ENCODE measurements around the gene CRBN. TPM values are rescaled to one million over a fixed set of nuclear protein-coding genes. Genes with fewer than 3 reads are reported as not detected.

Gene CRBN
- total and polyA plus RNA-seq, 9 of the 15 experiments (the other 6 are each of a cell fraction or from before 2014, with no cell fraction given): 40.8 to 331 (median 57.4) TPM

- TF ChIP-seq, protein P1, sequence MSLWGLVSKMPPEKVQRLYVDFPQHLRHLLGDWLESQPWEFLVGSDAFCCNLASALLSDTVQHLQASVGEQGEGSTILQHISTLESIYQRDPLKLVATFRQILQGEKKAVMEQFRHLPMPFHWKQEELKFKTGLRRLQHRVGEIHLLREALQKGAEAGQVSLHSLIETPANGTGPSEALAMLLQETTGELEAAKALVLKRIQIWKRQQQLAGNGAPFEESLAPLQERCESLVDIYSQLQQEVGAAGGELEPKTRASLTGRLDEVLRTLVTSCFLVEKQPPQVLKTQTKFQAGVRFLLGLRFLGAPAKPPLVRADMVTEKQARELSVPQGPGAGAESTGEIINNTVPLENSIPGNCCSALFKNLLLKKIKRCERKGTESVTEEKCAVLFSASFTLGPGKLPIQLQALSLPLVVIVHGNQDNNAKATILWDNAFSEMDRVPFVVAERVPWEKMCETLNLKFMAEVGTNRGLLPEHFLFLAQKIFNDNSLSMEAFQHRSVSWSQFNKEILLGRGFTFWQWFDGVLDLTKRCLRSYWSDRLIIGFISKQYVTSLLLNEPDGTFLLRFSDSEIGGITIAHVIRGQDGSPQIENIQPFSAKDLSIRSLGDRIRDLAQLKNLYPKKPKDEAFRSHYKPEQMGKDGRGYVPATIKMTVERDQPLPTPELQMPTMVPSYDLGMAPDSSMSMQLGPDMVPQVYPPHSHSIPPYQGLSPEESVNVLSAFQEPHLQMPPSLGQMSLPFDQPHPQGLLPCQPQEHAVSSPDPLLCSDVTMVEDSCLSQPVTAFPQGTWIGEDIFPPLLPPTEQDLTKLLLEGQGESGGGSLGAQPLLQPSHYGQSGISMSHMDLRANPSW (CRISPR knock-in tag; IDR thresholded peaks at IDR 0.05): no peak
- no peak for TF ChIP-seq UBTF (IDR thresholded peaks at IDR 0.05; ENCODE audit: borderline replicate concordance in 1 of 2, low read depth in 2 of 2, low read length in 2 of 2)
- no peak for TF ChIP-seq NUFIP1 (IDR thresholded peaks at IDR 0.05; ENCODE audit: partially characterized antibody)
- TF ChIP-seq ETV1 (tag; conservative IDR thresholded peaks at IDR 0.05; ENCODE audit: low read depth): 0 out of 2 replicates have a peak, but pooled peaks have one; percentile 10
- no peak for TF ChIP-seq PHB (CRISPR knock-in tag; IDR thresholded peaks at IDR 0.05)
- TF ChIP-seq TSC22D4 (tag; IDR thresholded peaks at IDR 0.05): no peak
- TF ChIP-seq NFE2 (IDR thresholded peaks at IDR 0.05; ENCODE audit: low read depth): no peak
- TF ChIP-seq ZNF253 (CRISPR knock-in tag; conservative IDR thresholded peaks at IDR 0.05): no peak
- TF ChIP-seq ARID1B (IDR thresholded peaks at IDR 0.05): no peak; the same call in 1 of the 2 replicates
- TF ChIP-seq HMGN3 (IDR thresholded peaks at IDR 0.05; ENCODE audit: borderline replicate concordance, extremely low read depth, insufficient read length, low read depth, low read length): peak; percentile 72
- no peak for TF ChIP-seq ZNF280A (IDR thresholded peaks at IDR 0.05; ENCODE audit: low read depth, partially characterized antibody)
- no peak for TF ChIP-seq ZNF146 (CRISPR knock-in tag; IDR thresholded peaks at IDR 0.05; ENCODE audit: unreplicated experiment)
- TF ChIP-seq FOXP1 (CRISPR knock-in tag; IDR thresholded peaks at IDR 0.05): peak; percentile 97; the same call in 1 of the 2 replicates
- no peak for TF ChIP-seq MXD1 (CRISPR knock-in tag; IDR thresholded peaks at IDR 0.05; ENCODE audit: borderline replicate concordance, poor library complexity, severe bottlenecking)
- TF ChIP-seq GABPB2 (CRISPR knock-in tag; conservative IDR thresholded peaks at IDR 0.05): no peak
- TF ChIP-seq RBM17 (IDR thresholded peaks at IDR 0.05; ENCODE audit: borderline replicate concordance, low read depth, low read length): no peak
- peak; percentile 68 for TF ChIP-seq POLR2H (tag; IDR thresholded peaks at IDR 0.05; ENCODE audit: low read depth)
- TF ChIP-seq ARHGAP35 (IDR thresholded peaks at IDR 0.05; ENCODE audit: partially characterized antibody): no peak
- 0 out of 2 replicates have a peak, but pooled peaks have one; percentile 75 for TF ChIP-seq LCOR (CRISPR knock-in tag; IDR thresholded peaks at IDR 0.05)
Measured at GRCh38 chr3:3179407-3180094, at the start of gene CRBN (continued).

Measured in K562 (cell line).